Muscle of leg (tissue), 16 donors: ENCODE measurements around the gene CHMP6. TPM values are rescaled to one million over a fixed set of nuclear protein-coding genes. Genes with fewer than 3 reads are reported as not detected.

ENCODE experiments used
- DNase-seq: peaks from one replicate; pipeline ENCODE4 v3.0.0; 2013
- H3K27ac ChIP-seq: one replicate; pipeline ENCODE4 v1.5.1; 2013; ENCODE audit warnings: mild to moderate bottlenecking, low read length, control low read depth
- H3K27me3 ChIP-seq: one replicate; pipeline ENCODE4 v1.6.1; 2013; ENCODE audit warnings: low read length; ENCODE audit not compliant: control insufficient read depth, insufficient read depth
- H3K36me3 ChIP-seq: one replicate; pipeline ENCODE4 v1.6.1; 2013; ENCODE audit warnings: low read length; ENCODE audit not compliant: control insufficient read depth, insufficient read depth
- H3K4me1 ChIP-seq: one replicate; pipeline ENCODE4 v1.6.1; 2013; ENCODE audit warnings: low read length; ENCODE audit not compliant: control insufficient read depth, insufficient read depth
- H3K4me3 ChIP-seq: one replicate; pipeline ENCODE4 v1.5.1; 2013; ENCODE audit warnings: low read length, control low read depth
- H3K9me3 ChIP-seq: replicated peaks from 2 replicates; pipeline ENCODE4 v1.6.1; 2013; ENCODE audit warnings: low read depth, low read length; ENCODE audit not compliant: control insufficient read depth
- WGBS: methylation state at CpG from one replicate; pipeline ENCODE4 v1.1.5; 2013; ENCODE audit warnings: missing lambda C conversion rate; ENCODE audit not compliant: insufficient coverage; 5-methylcytosine and 5-hydroxymethylcytosine counted together
- long read RNA-seq, 11 donors: transcript quantifications; one replicate each; lab custom pipeline, GENCODE V29; 2026
- polyA plus RNA-seq, 8 donors: library from polyadenylated mRNA; unstranded; fragments of 120-200 nt; gene quantifications; one replicate each; pipeline versions ENCODE4 v1.2.1 to v1.2.3, GENCODE V29; 2013; ENCODE audit warnings: inconsistent platforms in 1 of 8, low replicate concordance in 1 of 8; ENCODE audit not compliant: insufficient read length in 8 of 8, insufficient read depth in 1 of 8
- total RNA-seq: library from RNA; stranded (reverse); fragments of 120-200 nt; gene quantifications from one replicate; pipeline ENCODE4 v1.2.4, GENCODE V29; 2013

Gene CHMP6
- 7.8 TPM for total RNA-seq
- polyA plus RNA-seq: 10 to 100 TPM; 21.6 to 32.1 (median 25.6) TPM
- long read RNA-seq, donor 1, transcript CHMP6-201 (8 exons, 1,664 nt): major isoform, 5 of 5 reads
- long read RNA-seq, donor 1, partial matches to known transcripts: 0 of 5 reads
- long read RNA-seq, donor 1, other reads (novel, unspliced or antisense): 0 of 5 reads
- long read RNA-seq, donor 2, partial matches to known transcripts: 0 of 3 reads
- long read RNA-seq, donor 2, other reads (novel, unspliced or antisense): 0 of 3 reads
- long read RNA-seq, donor 3, transcript CHMP6-201 (8 exons, 1,664 nt): major isoform, 14 of 14 reads
- long read RNA-seq, donor 3, partial matches to known transcripts: 0 of 14 reads
- long read RNA-seq, donor 3, other reads (novel, unspliced or antisense): 0 of 14 reads
- long read RNA-seq, donor 4, transcript CHMP6-201 (8 exons, 1,664 nt): major isoform, 11 of 19 reads
- long read RNA-seq, donor 4, partial matches to known transcripts: 7 of 19 reads
- long read RNA-seq, donor 4, other reads (novel, unspliced or antisense): 0 of 19 reads
- long read RNA-seq, donor 5, transcript CHMP6-201 (8 exons, 1,664 nt): major isoform, 25 of 26 reads
- long read RNA-seq, donor 5, partial matches to known transcripts: 0 of 26 reads
- long read RNA-seq, donor 5, other reads (novel, unspliced or antisense): 0 of 26 reads
- long read RNA-seq, donor 6, transcript CHMP6-201 (8 exons, 1,664 nt): major isoform, 34 of 34 reads
- long read RNA-seq, donor 6, partial matches to known transcripts: 0 of 34 reads
- long read RNA-seq, donor 6, other reads (novel, unspliced or antisense): 0 of 34 reads
- long read RNA-seq, donor 7, transcript CHMP6-201 (8 exons, 1,664 nt): major isoform, 13 of 14 reads
- long read RNA-seq, donor 7, partial matches to known transcripts: 0 of 14 reads
- long read RNA-seq, donor 7, other reads (novel, unspliced or antisense): 0 of 14 reads
- long read RNA-seq, donor 8, transcript CHMP6-201 (8 exons, 1,664 nt): major isoform, 6 of 6 reads
- long read RNA-seq, donor 8, partial matches to known transcripts: 0 of 6 reads
- long read RNA-seq, donor 8, other reads (novel, unspliced or antisense): 0 of 6 reads
- long read RNA-seq, donor 9, transcript CHMP6-201 (8 exons, 1,664 nt): major isoform, 9 of 9 reads
- long read RNA-seq, donor 9, partial matches to known transcripts: 0 of 9 reads
- long read RNA-seq, donor 9, other reads (novel, unspliced or antisense): 0 of 9 reads
- long read RNA-seq, donor 10, transcript CHMP6-201 (8 exons, 1,664 nt): major isoform, 18 of 24 reads
- long read RNA-seq, donor 10, partial matches to known transcripts: 6 of 24 reads
- long read RNA-seq, donor 10, other reads (novel, unspliced or antisense): 0 of 24 reads
- long read RNA-seq, donor 11, transcript CHMP6-201 (8 exons, 1,664 nt): major isoform, 12 of 12 reads
- long read RNA-seq, donor 11, partial matches to known transcripts: 0 of 12 reads
- long read RNA-seq, donor 11, other reads (novel, unspliced or antisense): 0 of 12 reads

DNA sequence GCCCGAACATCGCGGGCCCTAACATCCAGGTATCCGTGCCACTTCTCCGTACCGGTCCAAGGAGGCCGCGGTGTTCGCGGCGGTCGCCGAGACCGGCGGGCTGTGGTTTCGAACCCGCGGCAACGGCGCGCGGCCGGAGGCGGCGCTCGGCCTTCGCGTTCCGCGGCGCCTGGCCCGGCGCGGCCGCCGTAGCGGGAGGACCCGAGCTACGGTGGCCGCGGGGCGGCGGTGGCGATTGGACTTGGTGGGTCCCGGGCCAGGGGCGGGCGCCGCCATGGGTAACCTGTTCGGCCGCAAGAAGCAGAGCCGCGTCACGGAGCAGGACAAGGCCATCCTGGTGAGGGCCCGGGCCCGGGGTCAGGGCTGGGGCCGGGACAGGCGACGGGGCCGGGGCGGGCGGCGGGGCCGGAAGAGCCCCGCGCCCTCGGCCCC, at the start of gene CHMP6:
TSS of gene CHMP6 (plus strand) at position 197 of the 432 bp plus-strand sequence. CDS start at position 275, 78 bp downstream.
- under 1% methylated on average over 65 of the region's 66 CpGs for WGBS

DNA sequence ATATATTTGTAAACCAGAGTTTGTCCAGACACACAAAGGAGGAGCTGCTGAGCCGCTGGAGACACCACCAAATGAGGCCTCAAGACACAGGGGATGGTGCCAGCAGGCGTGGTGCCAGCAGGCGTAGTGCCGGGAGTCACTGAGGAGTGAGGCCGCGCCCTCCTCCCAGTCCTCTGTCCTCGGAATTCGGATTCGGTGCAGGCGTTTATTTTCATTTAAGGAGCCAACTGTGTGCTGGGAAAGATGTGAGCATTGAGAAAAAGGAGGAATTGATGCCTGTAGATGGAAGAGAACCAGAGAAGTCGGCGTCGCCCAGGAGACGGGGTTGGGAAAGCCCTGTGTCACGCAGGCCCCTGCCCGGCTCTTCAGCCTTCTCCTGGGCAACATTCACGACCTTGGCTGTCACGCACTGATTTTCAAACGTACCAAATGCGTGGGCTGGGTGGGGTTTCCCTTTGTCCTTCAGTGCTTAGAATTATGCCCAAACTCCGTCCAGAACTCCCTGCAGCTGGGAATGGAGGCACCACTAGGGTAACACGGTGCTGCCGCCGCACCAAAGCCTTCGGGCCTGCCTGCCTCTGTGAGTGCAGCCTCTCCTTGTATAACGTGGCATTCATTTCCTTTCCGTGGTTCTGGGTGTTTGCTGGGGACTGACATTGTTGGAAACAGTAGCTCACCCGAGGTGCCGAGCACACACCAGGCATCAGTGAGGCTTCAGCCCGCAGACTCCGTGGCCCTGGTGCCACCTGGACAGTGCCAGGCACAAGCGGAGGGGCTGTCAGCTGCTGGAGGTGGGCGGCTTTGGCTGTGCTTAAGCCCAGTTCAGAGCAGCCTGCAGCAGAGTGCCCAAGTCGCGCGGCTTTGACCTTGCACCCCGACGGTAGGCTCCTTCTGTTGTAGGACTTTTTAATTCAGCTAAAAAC, 49.0 kb upstream of the CHMP6 start:
- no peaks in the 10 kb centered on the region for H3K27me3 ChIP-seq
- 36% methylated on average over 34 of the region's 38 CpGs for WGBS
- H3K36me3 ChIP-seq: peaks cover 24% of the 10 kb centered on the region
- H3K4me3 ChIP-seq: no peak overlapping the region
- peak; percentile 97 for DNase-seq
- H3K9me3 ChIP-seq: no peaks in the 10 kb centered on the region
- H3K4me1 ChIP-seq: peaks cover 52% of the 10 kb centered on the region
- peak overlapping the region; percentile 75 for H3K27ac ChIP-seq

More for the DNA sequence above, at the start of gene CHMP6:
- H3K27ac ChIP-seq: no peak within 1 kb of the TSS
- H3K4me1 ChIP-seq: peaks cover 27% of the 10 kb centered on the region
- peaks cover 21% of the 10 kb centered on the region for H3K36me3 ChIP-seq
- H3K4me3 ChIP-seq: peak within 1 kb of the TSS; percentile 52
- H3K27me3 ChIP-seq: peaks cover 5% of the 10 kb centered on the region
- peak; percentile 92 for DNase-seq
- no peaks in the 10 kb centered on the region for H3K9me3 ChIP-seq

GRCh38 chr17:80943346-80944145, 48.1 kb upstream of the CHMP6 start:
- H3K4me1 ChIP-seq: peaks cover 45% of the 10 kb centered on the region
- WGBS: 90% methylated on average over 9 of the region's 17 CpGs
- peaks cover 28% of the 10 kb centered on the region for H3K36me3 ChIP-seq
- H3K27me3 ChIP-seq: no peaks in the 10 kb centered on the region
- no peaks in the 10 kb centered on the region for H3K9me3 ChIP-seq
- no peak overlapping the region for H3K4me3 ChIP-seq
- H3K27ac ChIP-seq: peak overlapping the region; percentile 75
- DNase-seq: no peak

- no peaks in the 10 kb centered on the region for H3K27me3 ChIP-seq
- H3K4me1 ChIP-seq: peaks cover 38% of the 10 kb centered on the region
- H3K9me3 ChIP-seq: no peaks in the 10 kb centered on the region
- H3K36me3 ChIP-seq: peaks cover 28% of the 10 kb centered on the region
- H3K4me3 ChIP-seq: no peak overlapping the region
- H3K27ac ChIP-seq: no peak overlapping the region
- DNase-seq: no peak
- WGBS: 42% methylated on average over 4 of the region's 9 CpGs
Measured at GRCh38 chr17:80944326-80944725, 47.3 kb upstream of the CHMP6 start.

DNA sequence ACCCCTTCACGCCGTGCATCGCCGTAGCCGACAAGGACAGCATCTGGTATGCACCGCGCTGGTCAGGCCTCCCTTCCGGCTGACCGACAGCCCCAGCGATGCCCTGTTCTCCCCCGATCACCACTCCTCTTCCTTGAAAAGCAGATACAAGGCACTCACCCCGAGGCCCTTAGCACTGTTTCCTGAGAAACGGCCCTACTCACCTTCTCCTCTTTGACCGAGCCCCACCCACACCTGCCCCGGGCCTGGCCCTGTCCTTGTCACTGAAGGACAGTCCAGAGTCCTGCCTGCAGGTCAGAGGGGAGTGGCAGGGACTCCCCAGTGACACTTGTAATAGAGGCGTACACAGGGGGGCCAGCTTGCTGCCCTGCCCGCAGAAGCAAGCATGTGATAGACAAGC, 45.9 kb upstream of the CHMP6 start:
- Histone ChIP-seq H3K4me1 (peaks cover 35% of the 10 kb centered on the region), H3K27me3 (no peaks in the 10 kb centered on the region), H3K27ac (no peak overlapping the region), H3K9me3 (no peaks in the 10 kb centered on the region), H3K4me3 (no peak overlapping the region), H3K36me3 (peaks cover 32% of the 10 kb centered on the region)
- DNase-seq: no peak
- WGBS: 96% methylated on average over 16 of the region's 17 CpGs

DNA sequence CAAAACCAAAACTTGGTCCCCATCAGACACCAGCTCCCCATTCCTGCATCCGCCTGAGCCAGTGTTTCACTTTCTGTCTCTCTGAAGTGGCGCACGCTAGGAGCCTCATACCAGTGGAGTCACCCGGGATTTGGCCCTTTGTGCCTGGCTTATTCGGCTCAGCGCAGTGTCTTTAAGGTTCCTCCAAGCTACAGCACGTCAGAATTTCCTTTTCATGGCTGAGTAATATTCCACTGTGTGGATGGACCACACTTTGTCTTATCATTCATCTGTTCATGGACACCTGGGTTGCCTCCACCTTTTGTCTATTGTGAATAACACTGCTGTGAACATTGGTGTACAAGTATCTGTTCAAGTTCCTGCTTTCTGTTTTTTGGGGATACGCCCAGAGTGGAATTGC, 45.2 kb upstream of the CHMP6 start:
- Histone ChIP-seq H3K36me3 (peaks cover 38% of the 10 kb centered on the region), H3K4me1 (peaks cover 29% of the 10 kb centered on the region), H3K27ac (no peak overlapping the region), H3K9me3 (no peaks in the 10 kb centered on the region), H3K27me3 (no peaks in the 10 kb centered on the region), H3K4me3 (no peak overlapping the region)
- WGBS: 91% methylated on average over 7 of the region's 8 CpGs
- DNase-seq: no peak

DNA sequence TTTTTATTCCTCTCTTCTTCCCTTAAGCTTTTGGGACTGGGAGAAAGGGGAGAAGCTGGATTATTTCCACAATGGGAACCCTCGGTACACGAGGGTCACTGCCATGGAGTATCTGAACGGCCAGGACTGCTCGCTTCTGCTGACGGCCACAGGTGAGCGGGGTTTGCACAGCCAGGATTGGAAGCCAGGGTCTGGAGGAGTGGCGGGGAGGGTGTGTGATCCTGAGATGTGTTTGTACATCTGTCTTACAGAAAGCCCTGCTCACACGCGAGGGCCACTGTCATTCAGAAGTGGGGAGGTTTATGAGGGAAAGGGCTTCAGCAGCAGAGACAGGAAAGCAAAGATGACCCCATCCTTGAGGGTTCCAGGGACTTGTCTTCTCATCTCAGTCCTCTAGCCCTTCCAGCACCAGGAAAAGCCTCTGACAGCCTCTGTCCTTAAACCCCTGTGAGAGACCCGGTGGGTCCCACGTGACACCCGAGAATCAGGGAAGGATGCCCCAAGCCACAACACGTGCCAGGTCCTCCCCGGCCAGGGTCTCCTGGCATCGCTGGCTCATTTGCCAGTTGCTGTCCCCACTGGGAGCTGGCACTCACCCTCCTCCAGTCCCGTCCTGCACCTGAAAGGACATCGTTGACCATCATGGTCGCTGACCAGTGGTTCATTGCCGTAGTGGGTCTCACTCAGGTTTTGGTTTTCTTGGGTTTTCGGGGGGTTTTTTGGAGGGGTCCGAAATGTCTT, 44.3 kb upstream of the CHMP6 start:
- 93% methylated on average over 18 of the region's 21 CpGs for WGBS
- Histone ChIP-seq H3K4me3 (no peak overlapping the region), H3K27ac (no peak overlapping the region), H3K9me3 (no peaks in the 10 kb centered on the region), H3K36me3 (peaks cover 46% of the 10 kb centered on the region), H3K4me1 (peaks cover 20% of the 10 kb centered on the region), H3K27me3 (no peaks in the 10 kb centered on the region)
- DNase-seq: no peak
